Duodenal mucosa (tissue), 2 donors: ENCODE data around the gene CCT7.
"Not testable (repeated sequence)": the region's sequence is repeated elsewhere in the genome, so short reads cannot be mapped to it uniquely, and the experiment has no call there.

Experiments used
- H3K27ac ChIP-seq: one replicate; pipeline ENCODE4 v1.7.0; 2013; ENCODE audit warnings: low read depth, low read length
- H3K27me3 ChIP-seq, 2 donors: one replicate each; pipeline ENCODE4 v1.7.0; 2013; ENCODE audit warnings: low read length in 2 of 2, control low read depth in 1 of 2; ENCODE audit not compliant: insufficient read depth in 2 of 2, control insufficient read depth in 1 of 2
- H3K36me3 ChIP-seq, 2 donors: one replicate each; pipeline ENCODE4 v1.7.0; 2013; ENCODE audit warnings: low read length in 2 of 2, control low read depth in 1 of 2; ENCODE audit not compliant: insufficient read depth in 2 of 2, control insufficient read depth in 1 of 2
- H3K4me1 ChIP-seq, 2 donors: one replicate each; pipeline ENCODE4 v1.7.0; 2013; ENCODE audit warnings: low read length in 2 of 2, control low read depth in 1 of 2; ENCODE audit not compliant: insufficient read depth in 2 of 2, control insufficient read depth in 1 of 2
- H3K4me3 ChIP-seq, 2 donors: one replicate each; pipeline ENCODE4 v1.7.0; 2013; ENCODE audit warnings: low read length in 2 of 2, low read depth in 1 of 2
- H3K9ac ChIP-seq, 2 donors: one replicate each; pipeline ENCODE4 v1.7.0; 2013; ENCODE audit warnings: low read length in 2 of 2, low read depth in 1 of 2
- H3K9me3 ChIP-seq, 2 donors: one replicate each; pipeline ENCODE4 v1.7.0; 2013; ENCODE audit warnings: low read length in 2 of 2, control low read depth in 1 of 2; ENCODE audit not compliant: control insufficient read depth in 1 of 2

Gene CCT7

DNA sequence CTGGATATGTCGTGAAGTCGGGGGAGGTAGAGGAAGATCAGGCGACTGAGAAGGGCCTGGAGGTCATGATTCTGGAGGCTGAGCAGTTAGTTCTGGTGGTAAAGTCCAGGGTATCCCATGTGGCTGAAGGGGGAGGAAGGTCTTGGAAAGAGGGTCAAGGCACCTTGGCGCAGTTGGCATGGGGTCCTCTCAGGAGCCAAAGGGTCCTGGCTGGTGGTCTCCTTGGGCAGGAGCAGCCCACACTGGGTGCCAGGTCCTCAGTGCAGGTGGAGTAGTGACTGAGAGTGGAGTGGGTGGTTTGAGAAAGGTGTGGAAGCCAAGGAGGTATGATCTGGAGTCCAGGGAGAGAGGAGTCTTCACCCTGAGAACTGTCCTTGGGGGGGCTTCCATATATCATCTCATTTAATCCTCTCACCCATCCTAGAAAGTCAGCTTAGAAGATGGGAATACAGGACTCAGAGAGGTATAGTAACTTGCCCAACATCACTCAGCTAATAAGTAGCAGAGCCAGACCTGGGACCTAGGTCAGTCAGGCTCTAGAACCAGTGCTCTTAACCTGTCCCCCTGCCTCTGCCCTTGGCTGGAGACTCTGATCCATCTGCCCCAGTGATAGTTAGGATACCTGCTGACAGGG lies 25.7 kb downstream of the CCT7 start:
- Histone ChIP-seq H3K27ac (no peak overlapping the region), H3K4me1 (no peaks in the 10 kb centered on the region), H3K9ac (no peak overlapping the region), H3K27me3 (no peaks in the 10 kb centered on the region), H3K9me3 (no peaks in the 10 kb centered on the region), H3K36me3 (no peaks in the 10 kb centered on the region), H3K4me3 (no peak overlapping the region)

DNA sequence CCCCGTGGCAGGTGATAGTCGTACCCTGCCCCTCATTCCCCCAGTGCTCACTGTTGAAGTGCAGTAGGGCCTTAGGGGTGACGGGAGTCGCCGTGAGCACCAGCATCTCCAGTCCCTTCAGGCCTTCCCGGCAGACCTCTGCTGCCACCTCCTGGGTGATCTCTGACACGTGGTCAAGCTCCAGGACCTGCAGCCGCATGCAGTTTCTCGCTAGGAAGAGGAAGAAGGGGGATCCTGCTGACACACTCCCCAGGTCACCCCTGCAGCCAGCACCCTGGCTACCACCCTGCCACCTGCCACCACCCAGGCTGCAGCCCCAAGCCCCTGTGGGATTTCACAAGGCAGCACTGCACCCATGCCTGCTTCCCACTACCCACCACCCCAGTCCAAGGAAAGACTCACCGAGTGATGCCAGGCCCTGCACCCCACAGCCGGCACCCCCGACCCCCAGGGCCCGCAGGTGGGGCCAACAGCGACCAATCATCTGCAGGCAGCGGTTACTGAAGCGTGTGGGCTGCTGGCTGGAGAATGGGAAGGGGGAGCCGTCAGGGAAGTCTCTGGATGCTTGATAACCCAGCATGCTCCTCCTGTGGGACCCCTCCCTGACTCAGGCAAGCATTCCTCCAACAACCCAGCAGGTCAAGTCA lies 26.4 kb downstream of the CCT7 start:
- Histone ChIP-seq H3K36me3 (no peaks in the 10 kb centered on the region), H3K4me1 (no peaks in the 10 kb centered on the region), H3K4me3 (no peak overlapping the region), H3K27ac (no peak overlapping the region), H3K27me3 (no peaks in the 10 kb centered on the region), H3K9ac (no peak overlapping the region), H3K9me3 (no peaks in the 10 kb centered on the region)

DNA sequence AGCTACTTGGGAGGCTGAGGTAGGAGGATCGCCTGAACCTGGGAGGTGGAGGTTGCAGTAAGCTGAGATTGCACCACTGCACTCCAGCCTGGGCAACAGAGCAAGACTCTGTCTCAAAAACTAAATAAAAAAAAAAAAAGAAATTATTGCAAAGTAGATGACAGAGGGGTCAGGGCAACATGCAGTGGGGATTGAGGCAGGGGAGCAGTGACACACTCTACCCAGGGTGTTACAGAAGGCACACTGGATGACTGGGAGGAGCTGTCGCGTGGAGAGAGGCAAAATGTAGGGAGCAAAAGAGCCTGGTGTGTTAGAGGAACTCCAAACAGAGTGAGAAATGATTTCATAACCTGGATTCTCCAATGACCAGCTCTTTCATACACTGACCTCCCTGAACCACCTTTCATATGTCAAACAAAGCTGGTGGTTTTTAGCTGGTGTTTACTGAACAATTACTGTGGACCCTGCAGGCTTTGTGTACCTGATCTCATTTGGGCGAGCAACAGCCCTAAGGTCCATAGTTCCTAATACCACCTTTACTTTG lies 28.1 kb downstream of the CCT7 start:
- Histone ChIP-seq H3K9ac (no peak overlapping the region), H3K36me3 (no peaks in the 10 kb centered on the region), H3K27ac (no peak overlapping the region), H3K27me3 (peaks cover 0 to 3% of the 10 kb centered on the region in 2 donors), H3K9me3 (no peaks in the 10 kb centered on the region), H3K4me1 (no peaks in the 10 kb centered on the region), H3K4me3 (no peak overlapping the region)

DNA sequence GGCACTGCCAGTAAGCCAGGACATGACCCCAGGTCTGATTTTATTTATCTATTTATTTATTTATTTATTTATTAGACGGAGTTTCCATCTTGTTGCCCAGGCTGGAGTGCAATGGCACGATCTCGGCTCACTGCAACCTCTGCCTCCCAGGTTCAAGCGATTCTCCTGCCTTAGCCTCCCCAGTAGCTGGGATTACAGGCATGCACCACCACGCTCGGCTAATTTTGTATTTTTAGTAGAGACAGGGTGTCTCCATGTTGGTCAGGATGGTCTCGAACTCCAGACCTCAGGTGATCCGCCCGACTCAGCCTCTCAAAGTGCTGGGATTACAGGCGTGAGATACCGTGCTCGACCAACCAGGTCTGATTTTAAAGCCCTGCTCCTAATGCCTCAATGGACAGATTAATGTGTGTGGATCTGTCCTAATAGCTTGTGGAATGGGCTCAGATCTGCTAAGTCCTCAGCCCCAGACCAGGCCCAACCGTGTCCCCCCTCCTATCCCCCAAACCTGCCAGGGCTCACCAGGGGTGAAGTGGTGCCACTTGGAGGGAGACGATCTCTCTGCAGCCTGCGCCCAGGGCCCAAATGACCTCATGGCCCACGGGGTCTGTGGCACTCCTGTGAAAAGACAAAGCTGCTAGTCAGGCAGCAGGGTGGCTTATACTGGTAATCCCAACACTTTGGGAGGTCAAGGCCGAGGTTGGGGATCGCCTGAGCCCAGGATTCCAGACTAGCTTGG lies 28.8 kb downstream of the CCT7 start:
- H3K27ac ChIP-seq, H3K9me3 ChIP-seq, H3K4me3 ChIP-seq, H3K4me1 ChIP-seq, H3K9ac ChIP-seq, H3K36me3 ChIP-seq, H3K27me3 ChIP-seq: not testable (repeated sequence)

DNA sequence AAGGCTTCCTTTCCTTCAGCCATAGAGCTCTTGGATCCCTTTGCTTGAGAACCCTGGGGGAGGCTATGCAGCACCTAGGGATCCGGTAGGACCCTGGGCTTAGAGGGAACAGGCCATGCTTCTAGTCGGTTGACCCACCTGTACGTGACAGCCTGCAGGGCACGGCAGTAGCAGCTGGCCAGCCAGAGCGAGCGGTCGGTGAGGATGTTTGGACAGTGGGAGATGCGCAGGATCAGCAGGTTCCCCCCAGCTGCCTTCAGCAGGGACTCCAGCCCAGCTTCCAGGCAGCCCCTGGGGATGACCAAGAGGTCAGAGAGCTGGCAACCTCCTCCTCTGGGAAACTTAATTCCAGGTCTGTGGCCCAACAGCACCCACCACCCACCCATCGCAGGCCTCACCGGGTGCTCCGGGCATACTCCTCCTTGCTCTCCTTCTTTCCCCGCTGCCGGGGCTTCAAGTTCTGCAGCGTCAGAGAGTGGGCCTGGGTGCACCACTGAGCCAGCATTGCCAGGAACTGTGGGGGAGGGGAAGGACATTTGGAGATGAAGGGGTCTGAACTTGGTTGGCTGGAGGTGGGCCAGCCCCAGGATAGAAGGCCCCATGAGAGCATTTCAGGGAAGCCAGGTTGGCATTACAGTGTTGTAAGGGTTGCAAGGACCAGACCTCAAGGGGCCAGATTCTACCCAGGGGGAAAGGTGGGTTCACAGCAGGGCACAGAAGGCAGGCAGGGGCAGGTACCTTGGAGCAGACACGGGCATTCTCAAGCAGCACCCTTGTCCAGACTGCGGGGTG lies 29.6 kb downstream of the CCT7 start:
- no peak overlapping the region for H3K9ac ChIP-seq
- H3K4me3 ChIP-seq: no peak overlapping the region
- peaks cover 4 to 14% of the 10 kb centered on the region in 2 donors for H3K27me3 ChIP-seq

DNA sequence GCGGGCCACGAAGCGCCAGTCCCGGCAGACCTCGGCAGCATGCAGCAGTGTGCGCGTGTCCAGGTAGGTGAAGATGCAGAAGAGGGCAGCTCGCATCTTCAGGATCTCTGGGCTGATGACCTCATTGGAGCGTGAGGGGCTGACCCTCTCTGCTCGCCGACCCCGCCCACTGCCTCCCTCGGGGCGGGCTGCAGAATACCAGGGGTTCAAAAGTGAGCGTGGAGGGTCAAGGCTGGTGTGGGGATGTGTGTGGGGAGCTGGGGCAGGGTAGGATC lies 30.2 kb downstream of the CCT7 start:
- Histone ChIP-seq H3K27ac (no peak overlapping the region), H3K27me3 (peaks cover 4 to 14% of the 10 kb centered on the region in 2 donors), H3K9ac (no peak overlapping the region), H3K9me3 (no peaks in the 10 kb centered on the region), H3K36me3 (no peaks in the 10 kb centered on the region), H3K4me1 (peaks cover 0 to 5% of the 10 kb centered on the region in 2 donors), H3K4me3 (no peak overlapping the region)

More for the DNA sequence above, 29.6 kb downstream of the CCT7 start:
- Histone ChIP-seq H3K36me3 (no peaks in the 10 kb centered on the region), H3K27ac (no peak overlapping the region), H3K4me1 (peaks cover 0 to 5% of the 10 kb centered on the region in 2 donors), H3K9me3 (no peaks in the 10 kb centered on the region)

DNA sequence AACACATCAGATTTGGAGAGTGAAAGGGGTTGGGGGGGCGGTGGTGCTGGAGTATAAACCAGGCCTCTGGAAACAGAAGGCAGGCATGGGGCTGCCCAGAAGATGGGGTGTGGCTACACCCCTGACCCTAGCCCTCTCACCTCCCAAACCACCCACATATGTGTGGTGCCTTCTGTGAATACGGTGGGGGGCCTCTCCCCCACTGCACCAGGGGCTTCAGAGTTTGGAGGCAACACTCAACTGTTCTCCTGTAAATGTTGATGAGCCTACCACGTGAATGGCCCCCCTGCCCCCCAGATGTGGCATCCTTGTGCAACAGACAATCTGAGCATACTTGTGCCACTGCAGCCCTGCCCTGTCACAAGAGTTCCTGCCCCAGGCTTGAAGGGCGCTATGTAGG lies 30.7 kb downstream of the CCT7 start:
- H3K9ac ChIP-seq: no peak overlapping the region
- peaks cover 0 to 5% of the 10 kb centered on the region in 2 donors for H3K4me1 ChIP-seq

DNA sequence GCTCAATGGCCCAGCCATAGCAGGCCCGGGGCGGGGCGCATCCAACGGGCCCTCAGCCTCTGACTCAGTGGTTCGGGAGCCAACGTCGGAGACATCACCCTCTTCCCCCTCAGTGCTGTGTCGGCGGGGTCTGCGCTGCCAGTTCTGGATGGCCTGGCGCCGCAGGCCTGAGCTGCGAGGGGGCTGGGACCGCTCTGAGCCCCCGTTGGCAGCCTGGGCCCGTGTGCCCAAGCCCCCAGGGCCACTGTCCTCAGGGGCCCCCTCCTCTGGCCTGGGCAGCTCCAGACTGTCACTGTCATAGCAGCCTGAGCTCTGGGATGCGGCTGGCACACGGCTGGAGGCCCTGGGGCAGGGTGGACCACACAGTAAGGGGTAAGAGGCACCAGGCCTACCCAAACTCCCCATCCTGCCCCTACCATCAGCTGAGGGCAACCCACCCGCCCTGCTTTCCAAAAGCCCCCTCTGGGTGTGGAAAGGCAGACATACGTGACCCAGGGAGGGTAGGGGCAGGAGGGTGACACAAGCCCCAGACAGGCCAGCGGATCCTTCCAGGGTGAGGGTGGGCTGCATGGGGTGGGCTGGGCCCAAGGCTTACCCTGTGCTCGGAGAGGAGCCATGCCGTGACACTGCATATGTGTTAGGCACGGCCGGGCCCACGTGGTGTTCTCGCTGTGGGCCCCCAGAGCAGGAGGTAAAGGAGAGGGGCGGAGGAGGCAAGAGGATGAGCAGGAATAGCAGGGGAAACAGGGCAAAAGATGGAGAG lies 31.4 kb downstream of the CCT7 start:
- peaks cover 0 to 5% of the 10 kb centered on the region in 2 donors for H3K4me1 ChIP-seq
- no peak overlapping the region for H3K9ac ChIP-seq
- no peaks in the 10 kb centered on the region for H3K36me3 ChIP-seq
- no peaks in the 10 kb centered on the region for H3K9me3 ChIP-seq
- H3K27me3 ChIP-seq: peaks cover 4 to 14% of the 10 kb centered on the region in 2 donors
- no peak overlapping the region for H3K27ac ChIP-seq
- no peak overlapping the region for H3K4me3 ChIP-seq

More for the DNA sequence above, 30.7 kb downstream of the CCT7 start:
- no peak overlapping the region for H3K4me3 ChIP-seq
- H3K27ac ChIP-seq: no peak overlapping the region
- no peaks in the 10 kb centered on the region for H3K36me3 ChIP-seq
- H3K27me3 ChIP-seq: peaks cover 4 to 14% of the 10 kb centered on the region in 2 donors
- H3K9me3 ChIP-seq: no peaks in the 10 kb centered on the region

DNA sequence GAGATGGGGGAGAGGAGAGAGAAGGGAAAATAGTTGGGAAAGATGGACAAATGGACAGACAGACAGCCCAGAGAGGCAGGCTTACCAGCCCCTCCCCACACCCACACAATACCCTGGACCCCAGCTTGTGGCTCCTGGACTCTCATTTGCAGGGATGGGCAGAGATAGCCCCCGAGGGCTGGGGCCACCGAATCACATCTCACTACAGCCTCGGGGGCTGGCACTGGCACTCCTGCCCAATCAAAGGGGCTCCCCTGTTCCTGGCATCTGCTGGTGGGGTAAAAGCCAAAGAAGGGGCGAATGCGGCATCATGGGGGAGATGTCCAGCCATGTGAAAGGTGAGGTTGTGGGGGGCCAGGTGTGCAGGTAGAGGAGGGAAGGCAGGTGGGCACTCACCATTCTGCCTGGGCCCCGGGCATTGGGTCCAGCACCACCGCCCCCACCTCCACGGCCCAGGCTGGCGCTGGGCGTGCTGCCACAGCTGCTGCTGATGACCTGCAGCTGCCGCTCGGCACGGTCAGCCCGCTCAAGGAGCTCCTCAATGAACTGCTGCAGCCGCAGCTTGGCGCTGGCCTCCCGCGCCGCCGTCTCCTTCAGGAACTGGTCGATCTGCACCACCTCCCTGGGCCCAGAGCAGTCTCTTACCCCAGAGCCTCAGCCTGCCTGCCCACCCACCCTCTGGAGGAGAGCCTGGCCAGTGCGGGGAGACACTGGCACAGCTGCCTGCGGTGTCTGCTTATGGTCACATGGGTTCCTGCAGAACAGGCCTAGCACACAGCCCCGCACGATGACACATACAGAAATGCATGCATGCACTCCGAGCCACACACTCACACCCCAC lies 32.2 kb downstream of the CCT7 start:
- Histone ChIP-seq H3K9me3 (no peaks in the 10 kb centered on the region), H3K4me1 (peaks cover 0 to 5% of the 10 kb centered on the region in 2 donors), H3K4me3 (no peak overlapping the region), H3K27me3 (peaks cover 4 to 14% of the 10 kb centered on the region in 2 donors), H3K27ac (no peak overlapping the region), H3K36me3 (no peaks in the 10 kb centered on the region), H3K9ac (no peak overlapping the region)
